HG03432 (cell line): ENCODE data around the gene CEP164.

Experiments
- ATAC-seq: cut with Tn5 transposase; IDR thresholded peaks from one replicate; pipeline ENCODE4 v1.9.1; 2021; ENCODE audit warnings: mild to moderate bottlenecking, moderate library complexity; ENCODE audit not compliant: unreplicated experiment

CEP164 gene

DNA sequence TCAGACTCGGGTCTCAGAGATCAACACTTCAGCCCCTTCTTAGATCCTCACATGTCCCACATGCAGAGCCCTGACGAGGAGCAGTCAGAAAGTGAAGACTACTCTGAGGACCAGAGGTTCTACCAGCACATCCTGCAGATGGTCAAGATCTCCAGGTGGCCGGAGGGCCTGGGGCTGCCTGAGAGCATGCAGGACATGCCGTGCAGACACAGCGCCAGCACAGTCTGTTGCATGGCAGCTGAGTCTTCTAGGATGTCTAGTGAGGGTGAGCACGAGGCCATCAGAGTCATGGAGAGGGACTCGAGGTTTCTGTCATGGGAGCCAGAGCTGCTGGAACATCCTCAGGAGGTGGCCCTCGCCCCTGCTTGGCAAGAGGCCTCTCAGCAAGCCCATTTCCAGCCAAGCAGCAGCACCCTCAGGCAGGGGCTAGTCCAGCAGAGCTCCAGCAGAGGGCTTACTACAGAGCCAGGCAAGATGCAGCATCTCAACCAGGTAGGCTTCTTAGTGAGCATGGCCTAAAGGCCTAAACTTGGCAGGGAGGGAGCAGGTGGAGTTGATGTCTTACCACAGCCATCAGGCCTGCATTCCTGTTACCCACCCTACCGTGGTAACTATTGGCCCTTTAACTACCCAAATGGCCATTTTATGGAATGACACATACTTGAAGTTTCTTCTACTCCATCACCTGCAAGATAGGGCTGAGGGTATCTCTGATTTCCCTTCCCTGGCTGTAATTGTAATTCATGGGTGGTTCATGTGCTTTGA lies 28.7 kb downstream of the CEP164 start:
- ATAC-seq: no peak

DNA sequence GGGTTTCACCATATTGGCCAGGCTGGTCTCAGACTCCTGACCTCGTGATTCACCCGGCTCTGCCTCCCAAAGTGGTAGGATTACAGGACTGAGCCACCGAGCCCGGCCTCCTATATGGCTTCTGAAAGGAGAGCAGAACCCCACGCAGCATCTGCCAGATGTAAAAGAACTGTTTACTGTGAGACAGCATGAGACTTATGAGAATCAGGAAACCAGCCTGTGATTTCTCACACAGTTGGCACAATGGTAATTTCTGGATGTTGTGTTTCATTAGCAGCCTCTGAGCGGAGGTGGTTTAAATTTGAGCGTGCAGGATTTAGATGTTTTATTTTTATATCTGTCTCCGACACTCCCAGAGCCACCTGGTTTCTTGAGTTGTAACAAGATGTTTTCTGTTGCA lies 33.8 kb downstream of the CEP164 start:
- no peak for ATAC-seq

DNA sequence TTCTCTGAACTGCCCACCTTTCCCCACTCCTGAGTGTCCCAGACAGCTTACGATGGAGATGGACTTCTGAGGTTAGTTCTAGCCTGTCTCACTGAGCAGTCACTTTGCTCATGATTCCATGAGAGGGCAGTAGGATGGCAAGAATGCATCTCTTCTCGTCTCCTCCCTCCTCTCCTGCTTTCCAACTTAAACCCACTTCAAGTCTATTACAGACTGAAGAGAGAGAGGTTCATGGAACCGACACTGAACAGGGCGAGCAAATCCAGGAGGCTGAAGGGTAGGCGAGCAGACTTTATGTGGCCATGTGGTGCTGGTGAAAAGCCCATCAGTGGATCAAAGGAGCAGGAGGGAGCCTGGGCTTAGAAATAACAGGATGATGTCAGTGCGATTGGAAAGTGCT lies 38.6 kb downstream of the CEP164 start:
- no peak for ATAC-seq

DNA sequence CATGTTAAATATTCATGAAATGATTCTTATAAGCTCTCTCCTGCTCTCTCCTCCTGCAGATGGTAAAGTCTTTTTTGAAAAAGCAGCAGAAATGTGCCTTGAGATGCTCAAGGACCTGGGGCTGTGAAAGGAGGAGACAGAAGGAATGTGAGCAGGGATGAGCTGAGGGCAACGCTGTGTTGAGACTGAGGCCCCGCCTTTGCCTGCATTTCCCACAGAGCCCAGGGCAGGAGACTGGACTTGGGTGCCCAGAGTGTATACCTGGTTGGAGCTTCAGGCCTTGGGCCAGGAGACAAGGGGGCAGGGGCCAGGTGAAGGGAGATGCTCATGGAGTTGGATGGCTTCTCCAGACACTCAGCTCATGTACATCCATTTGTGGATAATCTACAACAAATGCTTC lies 39.2 kb downstream of the CEP164 start:
- ATAC-seq: no peak

DNA sequence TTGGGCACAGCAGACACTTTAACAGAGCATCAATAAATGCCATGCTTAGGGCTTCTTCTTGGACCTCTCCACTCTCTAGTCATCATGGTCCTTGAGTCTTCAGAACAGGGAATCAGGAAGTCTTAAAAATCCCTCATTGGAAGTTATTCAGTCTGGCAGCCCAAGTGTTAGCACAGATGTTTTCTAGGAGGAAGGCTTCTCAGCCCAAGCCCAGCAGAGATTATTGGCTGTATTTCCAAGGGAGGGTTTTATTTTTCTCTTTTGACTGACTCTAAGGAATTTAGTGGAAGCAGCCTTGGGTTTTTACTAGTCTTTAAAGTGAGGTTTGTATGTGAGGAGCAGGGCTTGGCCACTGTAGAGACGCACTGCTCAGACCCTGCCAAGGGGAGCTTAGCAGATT lies 41.9 kb downstream of the CEP164 start:
- no peak for ATAC-seq

DNA sequence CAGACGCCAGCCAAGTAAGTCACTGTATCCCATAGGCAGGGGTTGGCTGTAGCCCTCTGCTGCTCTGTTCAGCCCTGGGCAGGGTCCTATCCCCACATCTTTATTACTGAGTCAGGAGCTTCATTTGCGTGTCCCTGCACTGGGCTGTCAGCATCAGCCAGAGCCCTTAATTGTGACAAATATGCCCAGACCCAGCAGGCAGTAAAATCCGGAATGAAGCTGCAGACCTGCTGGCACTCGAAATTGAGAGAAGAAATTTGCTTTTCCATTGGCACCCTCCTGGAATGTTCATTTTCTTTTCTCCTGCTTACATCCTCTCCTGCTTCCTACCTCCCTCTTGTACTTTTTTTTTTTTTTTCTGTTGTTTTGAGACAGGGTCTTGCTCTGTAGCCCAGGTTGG lies 43.8 kb downstream of the CEP164 start:
- ATAC-seq: no peak

DNA sequence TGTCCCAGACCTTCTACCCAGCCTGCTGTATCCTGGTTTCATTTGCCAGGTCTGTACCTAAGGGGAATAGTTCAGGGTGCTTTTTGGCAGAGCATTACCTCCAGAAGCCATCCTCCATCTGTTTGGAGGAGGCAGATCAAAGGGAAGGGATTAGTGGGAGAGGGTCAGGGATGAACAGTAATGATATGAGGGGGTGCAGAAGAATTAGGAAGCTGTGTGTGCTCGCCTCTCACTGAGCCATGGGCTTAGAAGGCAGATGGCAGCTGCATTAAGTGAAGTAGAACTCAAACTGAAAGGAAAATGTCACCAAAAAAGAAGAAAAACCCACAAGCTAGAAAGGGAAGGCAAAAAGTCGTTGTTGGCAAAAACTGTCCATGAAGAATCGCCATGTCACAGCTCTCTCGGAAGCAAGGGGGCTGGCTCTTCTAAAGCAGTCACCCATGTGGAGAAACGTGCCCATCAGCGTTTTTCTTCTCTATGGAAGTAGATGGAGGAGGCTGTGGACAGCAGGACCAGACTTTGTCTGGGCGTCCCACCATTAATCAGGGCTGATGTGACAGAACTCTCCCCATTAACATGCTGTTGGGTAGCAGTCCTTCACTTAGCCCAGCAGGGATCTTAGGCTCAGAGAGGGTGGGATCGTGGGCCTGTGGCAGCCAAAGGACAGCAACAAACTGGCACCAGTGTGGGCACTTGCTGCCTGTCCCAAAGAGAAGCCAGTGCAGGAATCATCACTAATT lies 46.8 kb downstream of the CEP164 start:
- no peak for ATAC-seq

DNA sequence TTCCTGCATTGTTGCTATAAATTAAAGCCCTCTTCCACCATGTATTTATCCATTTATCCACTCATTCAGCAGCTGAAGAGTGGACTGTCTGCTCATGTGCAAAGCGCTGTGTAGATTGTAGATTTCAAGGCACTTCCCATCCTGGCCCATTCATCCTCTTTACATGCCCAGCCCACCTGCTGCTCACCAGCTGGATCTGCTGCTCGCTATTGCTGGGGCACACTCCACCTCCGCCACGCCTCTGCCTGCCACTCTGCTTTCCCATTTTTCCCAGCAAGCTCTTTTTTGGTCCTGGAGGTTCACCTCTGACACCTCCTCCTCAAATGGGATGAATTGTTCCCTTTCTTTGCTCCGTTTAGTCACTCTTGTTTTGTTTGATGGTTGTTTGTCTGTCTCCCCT lies 48.3 kb downstream of the CEP164 start:
- no peak for ATAC-seq

DNA sequence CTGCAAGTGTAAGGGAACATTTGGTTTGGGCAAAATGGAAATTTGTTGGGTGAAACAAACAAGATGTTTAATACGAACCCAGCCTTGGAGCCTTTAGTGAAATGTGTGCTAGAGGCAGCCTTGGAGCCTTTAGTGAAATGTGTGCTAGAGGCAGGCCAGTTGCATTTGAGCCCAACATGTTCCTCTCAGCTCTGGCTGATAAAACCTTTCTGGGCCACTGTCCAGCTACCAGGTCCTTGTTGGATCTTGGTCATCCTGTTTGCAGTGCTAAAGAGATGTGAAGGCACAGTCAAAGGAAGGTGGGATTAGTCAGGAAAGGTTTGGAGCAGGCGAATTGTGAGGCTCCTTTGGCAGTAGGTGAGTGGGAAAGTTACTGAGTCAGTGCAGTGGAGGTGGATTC lies 48.9 kb downstream of the CEP164 start:
- no peak for ATAC-seq

DNA sequence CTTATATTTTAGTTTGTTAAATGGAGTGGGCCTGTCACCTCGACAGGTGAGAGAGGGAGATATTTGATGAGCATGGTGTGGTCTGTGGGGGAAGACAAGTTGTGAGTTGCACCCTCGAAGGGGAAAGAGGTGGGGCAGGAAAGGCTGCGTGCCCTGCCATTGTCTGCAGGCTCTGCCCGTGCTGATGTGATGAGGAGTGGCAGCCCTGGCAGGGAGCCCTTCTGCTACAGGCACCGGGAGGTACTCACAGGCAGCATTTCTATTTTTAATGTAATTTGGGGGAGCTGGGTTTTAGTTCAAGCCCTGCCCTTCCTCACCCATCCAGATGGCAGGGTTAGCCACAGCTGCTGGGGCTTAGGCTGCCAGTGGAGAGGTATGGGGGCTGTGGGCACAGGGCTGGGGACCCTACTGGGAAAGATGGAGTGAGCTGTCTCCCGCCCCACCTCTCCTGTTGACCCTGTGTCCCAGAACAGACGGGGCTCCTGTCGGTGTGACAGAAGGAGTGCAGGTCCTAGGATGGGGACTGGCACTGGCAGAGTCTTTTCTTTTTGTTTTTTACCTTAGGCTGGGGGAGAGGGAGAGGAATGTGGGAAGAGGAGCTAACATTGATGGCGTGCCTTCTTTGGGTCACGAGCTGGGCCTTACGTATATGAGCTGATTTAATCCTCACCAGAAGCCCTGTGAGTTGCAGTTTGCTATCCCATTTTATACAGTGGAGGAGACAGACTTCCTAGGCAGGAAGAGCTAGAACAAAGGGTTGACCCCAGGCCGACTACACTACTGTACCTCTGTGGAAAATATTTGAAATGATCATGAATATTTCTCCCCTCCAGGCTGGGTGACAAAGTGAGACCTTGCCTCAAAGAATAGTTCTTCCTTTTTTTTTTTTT lies 51.6 kb downstream of the CEP164 start:
- no peak for ATAC-seq

DNA sequence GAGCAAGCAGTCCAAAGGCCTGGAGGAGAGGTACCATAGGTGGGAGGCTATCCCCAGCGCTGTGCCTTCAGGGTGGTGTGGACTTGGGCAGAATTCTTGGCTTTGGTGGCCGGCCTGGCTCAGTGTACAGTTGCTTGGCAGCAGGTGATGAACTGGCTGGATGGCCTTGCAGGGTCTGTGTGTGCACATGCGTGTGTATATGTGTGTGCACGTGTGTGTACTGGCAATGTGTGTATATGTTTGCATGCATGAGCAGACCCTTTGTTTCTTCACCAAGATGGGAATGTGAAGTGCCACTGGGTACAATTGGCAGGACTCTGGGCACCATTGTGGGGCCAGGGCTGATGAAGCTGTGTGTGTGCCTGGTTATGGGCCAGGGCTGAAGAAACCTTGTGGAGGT lies 53.0 kb downstream of the CEP164 start:
- ATAC-seq: no peak

DNA sequence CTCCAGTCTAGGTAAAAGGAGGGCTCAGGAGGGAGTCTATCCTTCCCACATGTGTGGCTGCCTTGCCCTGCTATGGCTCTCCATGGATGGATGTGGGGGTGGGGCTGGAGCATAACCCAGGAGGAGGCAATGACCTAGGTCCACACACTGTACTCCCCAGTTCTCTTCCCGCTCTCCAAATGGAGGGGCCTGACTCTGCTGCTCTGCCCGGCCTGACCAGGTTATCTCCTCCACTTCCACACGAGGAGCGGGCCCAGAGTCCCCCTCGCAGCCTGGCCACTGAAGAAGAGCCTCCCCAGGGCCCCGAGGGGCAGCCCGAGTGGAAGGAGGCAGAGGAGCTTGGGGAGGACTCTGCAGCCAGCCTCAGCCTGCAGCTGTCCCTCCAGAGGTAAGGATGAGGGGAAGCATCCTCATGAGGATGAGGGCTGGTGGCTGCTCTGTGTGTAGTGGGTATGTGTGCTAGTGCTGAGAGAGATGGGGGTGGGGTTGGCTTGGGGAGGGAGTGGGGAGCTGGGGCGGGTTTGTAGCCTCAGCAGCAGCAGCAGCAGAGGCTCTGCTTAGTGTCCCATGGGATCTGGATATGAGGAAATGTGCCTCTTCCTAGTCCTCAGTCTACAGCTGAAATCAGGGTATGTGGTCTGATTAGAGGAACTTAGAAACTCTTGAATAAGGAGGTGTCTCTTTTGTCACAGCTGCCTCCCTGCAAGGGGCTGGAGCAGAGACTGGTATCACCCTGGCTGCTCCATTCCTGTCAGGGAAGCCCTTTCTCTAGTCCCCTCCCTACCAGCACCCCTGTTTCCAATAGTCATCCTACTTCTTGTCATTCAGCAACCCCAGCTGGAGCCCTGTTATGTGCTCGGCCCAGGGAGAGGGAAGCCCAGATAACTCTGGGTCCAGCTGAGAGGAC lies 54.1 kb downstream of the CEP164 start:
- ATAC-seq: no peak

DNA sequence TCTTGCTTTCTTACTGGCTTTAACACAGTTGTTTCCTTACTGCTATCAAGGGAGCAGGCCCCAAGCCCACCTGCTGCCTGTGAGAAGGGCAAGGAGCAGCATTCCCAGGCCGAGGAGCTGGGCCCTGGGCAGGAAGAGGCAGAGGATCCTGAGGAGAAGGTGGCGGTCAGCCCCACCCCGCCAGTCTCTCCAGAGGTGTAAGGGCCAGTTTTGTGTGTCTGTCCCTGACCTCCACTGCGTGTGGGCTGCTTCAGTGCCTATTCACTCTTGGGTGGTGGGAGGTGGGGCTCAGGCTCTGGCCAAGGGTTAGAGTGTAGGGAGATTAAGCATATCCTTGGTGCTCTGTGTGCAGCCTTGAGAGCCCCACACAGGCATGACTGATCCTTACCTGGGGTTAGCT lies 55.1 kb downstream of the CEP164 start:
- ATAC-seq: no peak

DNA sequence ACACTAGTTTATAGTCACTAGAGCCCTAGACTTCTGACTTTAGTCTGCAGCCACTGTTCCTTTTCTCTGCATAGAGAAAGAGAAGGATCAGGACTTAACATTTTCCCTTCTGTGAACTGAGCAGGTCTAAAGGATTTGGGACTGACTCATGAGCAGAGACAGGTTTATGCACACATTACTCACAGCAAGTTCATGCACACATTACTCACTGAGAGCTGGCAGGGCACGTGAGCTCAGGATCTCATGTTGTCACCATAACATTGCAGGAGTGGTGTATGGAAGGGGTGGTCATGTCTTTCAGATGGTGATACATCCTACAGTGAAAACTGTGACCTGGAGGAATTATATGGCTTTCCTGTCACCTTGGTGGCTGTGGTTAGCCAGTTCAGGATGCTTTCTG lies 56.4 kb downstream of the CEP164 start:
- no peak for ATAC-seq

DNA sequence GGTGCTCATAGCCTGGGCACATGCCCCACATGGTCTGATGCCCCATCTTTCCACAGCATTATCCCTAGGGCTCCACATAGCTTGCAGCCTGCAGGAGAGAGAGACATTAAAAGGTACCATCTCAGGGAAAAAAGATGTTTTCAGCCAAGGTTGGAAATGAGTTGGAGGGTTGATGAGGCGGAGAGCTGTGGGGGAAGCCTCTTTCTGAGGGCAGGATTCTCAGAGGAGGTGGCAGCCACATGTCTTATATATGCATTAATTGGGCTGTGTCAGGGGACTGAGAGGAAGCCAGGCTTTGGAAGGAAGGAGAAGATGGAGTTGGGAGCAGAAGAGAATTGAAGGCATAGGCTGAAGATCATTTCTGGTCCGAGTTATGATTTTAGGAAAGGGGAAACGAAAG lies 57.8 kb downstream of the CEP164 start:
- no peak for ATAC-seq

DNA sequence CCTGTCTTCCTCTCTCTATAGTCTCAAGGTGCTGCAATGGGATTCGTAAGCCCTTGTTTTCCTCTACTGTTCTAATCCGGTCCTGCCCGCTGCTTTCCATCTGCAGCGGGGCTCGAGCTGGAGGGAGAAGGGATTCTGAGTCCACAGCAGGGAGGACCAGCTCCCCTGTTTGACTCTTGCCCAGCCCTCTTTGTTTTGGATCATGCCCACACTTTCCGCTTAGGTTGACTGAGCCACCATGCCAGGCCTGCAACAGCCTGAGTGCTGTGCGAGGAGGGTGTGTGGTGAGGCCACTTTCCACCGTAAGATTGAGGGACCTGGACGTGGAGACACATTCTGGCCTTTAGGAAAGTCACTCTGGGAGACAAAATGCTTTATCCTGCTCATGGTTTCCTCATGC lies 58.3 kb downstream of the CEP164 start:
- no peak for ATAC-seq

DNA sequence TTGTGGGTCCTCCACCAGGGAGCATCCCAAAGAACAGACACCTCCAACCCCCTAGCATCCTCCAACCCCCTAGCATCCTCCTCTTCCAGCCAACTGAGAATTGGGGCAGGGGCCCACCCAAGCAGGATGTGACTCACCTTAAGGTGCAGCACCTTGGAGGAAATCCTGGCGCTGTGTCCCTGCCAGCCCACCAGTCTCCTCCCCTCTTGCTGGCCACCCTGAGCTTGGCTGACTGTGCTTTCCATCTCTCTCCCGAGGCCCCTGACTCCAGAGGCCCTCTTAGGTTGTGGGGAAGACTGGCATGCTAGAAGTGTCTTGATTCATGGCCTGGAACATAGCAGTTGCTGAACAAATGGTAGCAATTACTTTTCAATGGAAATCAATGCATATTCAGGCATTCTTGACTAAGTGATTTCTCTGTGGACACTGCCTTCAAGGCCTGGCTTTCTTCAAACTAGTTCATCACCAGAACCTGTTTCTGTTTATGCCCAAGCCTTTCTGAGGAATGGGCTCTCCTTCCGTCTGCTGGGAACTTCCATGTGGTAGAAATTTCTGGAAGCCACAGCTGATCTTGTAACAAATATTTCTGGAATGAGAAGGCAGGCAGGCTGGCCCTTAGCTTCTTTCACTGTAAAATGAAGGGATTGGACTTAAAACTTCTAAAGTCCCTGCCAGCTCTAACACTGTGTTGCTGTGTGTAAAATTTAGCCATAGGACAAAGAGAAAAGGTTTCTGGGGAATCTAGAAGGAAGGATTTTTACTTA lies 60.5 kb downstream of the CEP164 start:
- no peak for ATAC-seq

DNA sequence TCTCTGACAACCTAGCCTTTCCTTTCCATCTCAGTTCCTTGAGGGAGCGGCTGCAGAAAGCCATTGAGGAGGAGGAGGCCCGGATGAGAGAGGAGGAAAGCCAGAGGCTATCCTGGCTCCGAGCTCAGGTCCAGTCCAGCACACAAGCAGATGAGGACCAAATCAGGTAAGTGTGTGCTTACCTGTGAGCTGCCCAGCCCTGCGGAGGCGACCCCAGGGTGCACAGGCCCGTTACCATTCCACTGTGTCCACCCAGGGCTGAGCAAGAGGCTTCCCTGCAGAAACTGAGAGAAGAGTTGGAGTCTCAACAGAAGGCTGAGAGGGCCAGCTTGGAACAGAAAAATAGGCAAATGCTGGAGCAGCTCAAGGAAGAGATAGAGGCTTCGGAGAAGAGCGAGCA lies 63.1 kb downstream of the CEP164 start:
- ATAC-seq: no peak

DNA sequence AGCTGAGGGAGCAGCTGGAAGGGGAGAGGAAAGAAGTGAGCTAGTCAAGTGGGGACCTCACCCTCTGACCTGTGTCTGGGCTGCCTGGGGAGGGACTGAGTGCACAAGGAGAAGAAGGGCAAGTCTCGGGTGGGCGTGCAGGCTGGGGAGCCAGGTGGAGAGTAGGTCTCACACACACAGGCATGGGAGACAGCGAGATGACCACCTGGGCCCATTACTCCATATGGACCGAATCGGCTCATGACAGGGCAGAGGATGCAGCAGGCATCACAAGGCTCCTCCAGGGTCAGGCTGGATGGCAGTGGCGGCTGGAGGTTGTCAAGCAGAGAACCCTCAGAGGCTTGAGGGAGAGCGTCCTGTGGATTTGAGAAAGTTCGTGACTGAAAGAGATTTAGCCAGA lies 63.5 kb downstream of the CEP164 start:
- ATAC-seq: no peak
